Coronary artery (tissue), 2 donors: ENCODE data around the gene OMD.

ENCODE experiments used
- DNase-seq: peaks from one replicate; pipeline ENCODE4 v3.0.0-alpha.2; 2017; ENCODE audit warnings: low spot score
- H3K27ac ChIP-seq, 2 donors: fragments of 200-600 bp; sonication (generic); one replicate each; pipeline ENCODE4 v1.5.1; 2016 to 2019
- H3K4me3 ChIP-seq: fragments of 200-600 bp; sonication (generic); 2 replicates; pipeline ENCODE4 v1.5.1; 2016; ENCODE audit warnings: mild to moderate bottlenecking, moderate library complexity
- TF ChIP-seq, protein P1 (sequence below): fragments of 200-600 bp; sonication (generic); IDR thresholded peaks from one replicate; pipeline ENCODE4 v1.5.1; 2019; ENCODE audit warnings: antibody characterized with exemption

Gene OMD

DNA sequence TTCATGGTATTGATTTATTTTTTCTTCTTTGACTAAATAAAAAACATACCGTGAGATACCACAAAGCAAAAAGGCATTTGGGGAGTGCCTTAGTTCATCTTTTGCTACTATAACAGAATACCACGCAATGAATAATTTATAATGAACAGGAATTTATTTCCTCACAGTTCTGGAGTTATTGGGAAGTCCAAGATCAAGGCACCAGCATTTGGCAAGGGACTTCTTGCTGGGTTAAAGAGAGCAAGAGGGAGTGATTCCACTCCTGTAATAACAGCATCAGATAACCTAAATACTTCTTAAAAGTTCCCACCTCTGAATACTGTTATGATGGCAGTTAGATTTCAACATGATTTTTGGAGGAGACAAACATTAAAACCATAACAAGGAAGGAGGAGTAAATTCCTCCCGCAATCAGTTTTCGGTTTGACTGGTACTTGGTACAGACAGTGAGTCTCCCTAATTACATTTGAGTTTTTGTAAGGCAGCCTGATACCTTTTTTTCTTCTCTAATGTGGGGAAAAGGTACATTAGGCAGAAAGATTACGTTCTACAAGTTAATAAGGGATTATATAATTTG lies 8.8 kb upstream of the OMD start:
- Histone ChIP-seq H3K4me3 (no peak overlapping the region), H3K27ac (no peak overlapping the region)
- TF ChIP-seq, protein P1, sequence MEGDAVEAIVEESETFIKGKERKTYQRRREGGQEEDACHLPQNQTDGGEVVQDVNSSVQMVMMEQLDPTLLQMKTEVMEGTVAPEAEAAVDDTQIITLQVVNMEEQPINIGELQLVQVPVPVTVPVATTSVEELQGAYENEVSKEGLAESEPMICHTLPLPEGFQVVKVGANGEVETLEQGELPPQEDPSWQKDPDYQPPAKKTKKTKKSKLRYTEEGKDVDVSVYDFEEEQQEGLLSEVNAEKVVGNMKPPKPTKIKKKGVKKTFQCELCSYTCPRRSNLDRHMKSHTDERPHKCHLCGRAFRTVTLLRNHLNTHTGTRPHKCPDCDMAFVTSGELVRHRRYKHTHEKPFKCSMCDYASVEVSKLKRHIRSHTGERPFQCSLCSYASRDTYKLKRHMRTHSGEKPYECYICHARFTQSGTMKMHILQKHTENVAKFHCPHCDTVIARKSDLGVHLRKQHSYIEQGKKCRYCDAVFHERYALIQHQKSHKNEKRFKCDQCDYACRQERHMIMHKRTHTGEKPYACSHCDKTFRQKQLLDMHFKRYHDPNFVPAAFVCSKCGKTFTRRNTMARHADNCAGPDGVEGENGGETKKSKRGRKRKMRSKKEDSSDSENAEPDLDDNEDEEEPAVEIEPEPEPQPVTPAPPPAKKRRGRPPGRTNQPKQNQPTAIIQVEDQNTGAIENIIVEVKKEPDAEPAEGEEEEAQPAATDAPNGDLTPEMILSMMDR: no peak
- DNase-seq: no peak

- TF ChIP-seq, protein P1: no peak
- DNase-seq: no peak
- Histone ChIP-seq H3K4me3 (no peak overlapping the region), H3K27ac (no peak overlapping the region)
Observed at GRCh38 chr9:92432350-92432749, 8.1 kb upstream of the OMD start.

GRCh38 chr9:92429836-92430235 lies 5.6 kb upstream of the OMD start:
- TF ChIP-seq, protein P1: no peak
- Histone ChIP-seq H3K27ac (no peak overlapping the region), H3K4me3 (no peak overlapping the region)
- no peak for DNase-seq

DNA sequence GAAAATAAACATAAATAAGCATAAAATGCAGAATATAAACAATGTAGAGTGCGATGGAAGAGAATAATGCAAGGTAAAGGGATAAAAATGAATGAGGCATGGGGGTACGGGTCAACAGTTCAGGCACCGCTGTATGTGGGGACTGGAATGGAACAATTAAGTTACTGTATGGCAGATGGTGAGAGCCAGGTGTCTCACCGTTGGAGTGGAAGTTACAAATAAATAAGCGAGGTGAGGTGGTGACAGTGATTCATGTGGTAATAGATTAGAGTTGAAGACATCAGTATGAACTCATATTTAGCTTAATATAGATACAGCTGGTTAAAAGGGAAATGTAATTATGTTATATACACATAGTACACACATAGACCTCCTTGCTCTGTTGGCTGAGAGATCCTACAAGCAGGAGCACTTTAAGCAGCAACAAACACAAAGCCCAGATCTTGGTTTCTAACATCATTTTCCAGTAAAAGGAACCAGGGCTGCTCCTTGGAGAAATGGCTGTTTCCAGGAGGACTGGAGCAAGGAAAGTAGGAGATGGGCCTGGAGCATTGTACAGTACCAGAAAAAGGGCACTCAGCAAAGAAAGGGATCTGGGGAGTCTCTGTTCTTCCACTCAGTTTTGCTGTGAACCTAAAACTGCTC lies 2.4 kb upstream of the OMD start:
- no peak for DNase-seq
- TF ChIP-seq, protein P1: no peak
- Histone ChIP-seq H3K27ac (peak overlapping the region in 1 of 2 donors; percentile 36), H3K4me3 (no peak overlapping the region)

GRCh38 chr9:92425474-92425873 lies 1.2 kb upstream of the OMD start:
- DNase-seq: no peak
- peak overlapping the region; percentile 19 to 36 for H3K27ac ChIP-seq
- TF ChIP-seq, protein P1: no peak

GRCh38 chr9:92423612-92424011 lies 659 bp downstream of the OMD start:
- H3K27ac ChIP-seq: peak overlapping the region in 1 of 2 donors; percentile 41

More at GRCh38 chr9:92425474-92425873, 1.2 kb upstream of the OMD start:
- no peak overlapping the region for H3K4me3 ChIP-seq

More at GRCh38 chr9:92423612-92424011, 659 bp downstream of the OMD start:
- peak overlapping the region; percentile 61 for H3K4me3 ChIP-seq
- DNase-seq: no peak
- TF ChIP-seq, protein P1: no peak
